Activated B cell treated with CpG ODN at 0.5 μM for 24 hours (primary cell): Measurements from ENCODE around the gene PITPNB. TPM values are rescaled to one million over a fixed set of nuclear protein-coding genes. Genes with fewer than 3 reads are reported as not detected.

Experiments used
- ATAC-seq: fragments of 200-7000 bp; cut with Tn5 transposase; one replicate; pipeline ENCODE4 v1.10.0; 2021; ENCODE audit warnings: low read depth, mild to moderate bottlenecking, moderate library complexity
- CTCF ChIA-PET: fragments of 350-600 bp; sonication (Branson Sonifier 250); formaldehyde crosslinking; loops from one replicate; lab custom pipeline; 2021; ENCODE audit warnings: antibody characterized with exemption; lab: Charles Lee
- POLR2A ChIA-PET: fragments of 350-600 bp; sonication (Branson Sonifier 250); formaldehyde crosslinking; loops from one replicate; lab custom pipeline; 2021; ENCODE audit warnings: antibody characterized with exemption; lab: Charles Lee
- DNase-seq: peaks from one replicate; pipeline ENCODE4 v3.0.0; 2022
- H3K27ac Mint-ChIP-seq: one replicate; pipeline ENCODE4 v1.8.0; 2020; ENCODE audit warnings: mixed read lengths
- H3K27me3 Mint-ChIP-seq: one replicate; pipeline ENCODE4 v1.8.0; 2021; ENCODE audit warnings: mixed read lengths
- H3K36me3 Mint-ChIP-seq: one replicate; pipeline ENCODE4 v1.8.0; 2021; ENCODE audit warnings: low read depth, mixed read lengths
- H3K4me1 Mint-ChIP-seq: one replicate; pipeline ENCODE4 v1.8.0; 2021; ENCODE audit warnings: mixed read lengths
- H3K4me3 Mint-ChIP-seq: one replicate; pipeline ENCODE4 v1.8.0; 2020; ENCODE audit warnings: mild to moderate bottlenecking, mixed read lengths
- H3K9me3 Mint-ChIP-seq: one replicate; pipeline ENCODE4 v1.8.0; 2020; ENCODE audit warnings: mixed read lengths
- CTCF ChIP-seq: fragments of 200-600 bp; IDR thresholded peaks from one replicate; pipeline ENCODE4 v1.8.0; 2022; ENCODE audit warnings: antibody characterized with exemption, mild to moderate bottlenecking
- intact Hi-C: fragments of 100-400 bp; cut with micrococcal nuclease; formaldehyde crosslinking; loops from one replicate; pipeline ENCODE4 v1.15.1; 2024
- total RNA-seq: library from RNA; stranded (reverse); gene quantifications from 2 replicates; pipeline ENCODE4 v1.2.3, GENCODE V29; 2022

Gene PITPNB
- total RNA-seq, 1 donor from 2014 or later = 82.5 TPM

GRCh38 chr22:27840436-27840835, 78.6 kb downstream of the PITPNB start:
- Mint-ChIP-seq H3K36me3 (peaks cover 21% of the 10 kb centered on the region), H3K27ac (no peak overlapping the region), H3K4me3 (no peak overlapping the region), H3K9me3 (peaks cover 6% of the 10 kb centered on the region), H3K4me1 (no peaks in the 10 kb centered on the region), H3K27me3 (no peaks in the 10 kb centered on the region)
- ChIA-PET POLR2A (no interaction called here), CTCF (no interaction called here)
- intact Hi-C loops = no loop called here
- TF ChIP-seq CTCF = no peak
- ATAC-seq = no peak
- DNase-seq = no peak

GRCh38 chr22:27839057-27839660, 79.9 kb downstream of the PITPNB start:
- Mint-ChIP-seq H3K4me1 (no peaks in the 10 kb centered on the region), H3K9me3 (peaks cover 6% of the 10 kb centered on the region), H3K27me3 (no peaks in the 10 kb centered on the region), H3K4me3 (no peak overlapping the region), H3K27ac (no peak overlapping the region), H3K36me3 (peaks cover 21% of the 10 kb centered on the region)
- CTCF ChIA-PET = no interaction called here
- no peak for TF ChIP-seq CTCF
- intact Hi-C loops = no loop called here
- no peak for DNase-seq
- POLR2A ChIA-PET = interaction anchor here (0.6 kb wide), 1 partner anchor 1166 kb away, joined by 3 read pairs; no protein-coding TSS in a partner anchor
- ATAC-seq = no peak

- no peaks in the 10 kb centered on the region for H3K4me1 Mint-ChIP-seq
- H3K4me3 Mint-ChIP-seq = no peak overlapping the region
- ATAC-seq (no peak), DNase-seq (no peak)
- H3K27ac Mint-ChIP-seq = no peak overlapping the region
- CTCF ChIA-PET = no interaction called here
- H3K36me3 Mint-ChIP-seq = peaks cover 7% of the 10 kb centered on the region
- intact Hi-C loops = no loop called here
- peaks cover 6% of the 10 kb centered on the region for H3K9me3 Mint-ChIP-seq
- POLR2A ChIA-PET = no interaction called here
- TF ChIP-seq CTCF = no peak
- no peaks in the 10 kb centered on the region for H3K27me3 Mint-ChIP-seq
Measured at GRCh38 chr22:27836181-27836580, 82.9 kb downstream of the PITPNB start.

GRCh38 chr22:27835446-27835845, 83.6 kb downstream of the PITPNB start:
- no peak overlapping the region for H3K27ac Mint-ChIP-seq
- peaks cover 6% of the 10 kb centered on the region for H3K9me3 Mint-ChIP-seq
- no peaks in the 10 kb centered on the region for H3K27me3 Mint-ChIP-seq
- CTCF ChIA-PET = no interaction called here
- ATAC-seq (no peak), DNase-seq (no peak)
- H3K4me3 Mint-ChIP-seq = no peak overlapping the region
- no peaks in the 10 kb centered on the region for H3K4me1 Mint-ChIP-seq
- TF ChIP-seq CTCF = no peak
- POLR2A ChIA-PET = no interaction called here
- H3K36me3 Mint-ChIP-seq = peaks cover 3% of the 10 kb centered on the region
- intact Hi-C loops = no loop called here

- Mint-ChIP-seq H3K27ac (no peak overlapping the region), H3K27me3 (no peaks in the 10 kb centered on the region), H3K9me3 (peaks cover 6% of the 10 kb centered on the region), H3K4me1 (no peaks in the 10 kb centered on the region), H3K36me3 (peaks cover 3% of the 10 kb centered on the region), H3K4me3 (no peak overlapping the region)
- no peak for DNase-seq
- no peak for TF ChIP-seq CTCF
- intact Hi-C loops = no loop called here
- ChIA-PET CTCF (no interaction called here), POLR2A (no interaction called here)
- no peak for ATAC-seq
Measured at GRCh38 chr22:27834364-27835185, 84.5 kb downstream of the PITPNB start.
